Kidney epithelial cell (primary cell): Measurements from ENCODE around the gene IFIT5. TPM values are rescaled to one million over a fixed set of nuclear protein-coding genes. Genes with fewer than 3 reads are reported as not detected.

ENCODE experiments used
- DNase-seq: peaks from one replicate; pipeline ENCODE4 v3.0.0-alpha.2; 2010; ENCODE audit warnings: low read depth
- H3K27me3 ChIP-seq: 2 replicates; pipeline ENCODE4 v1.6.0; 2011; ENCODE audit warnings: low read length; ENCODE audit not compliant: control insufficient read depth, insufficient read depth
- H3K36me3 ChIP-seq: 2 replicates; pipeline ENCODE4 v1.5.1; 2011; ENCODE audit warnings: low read length; ENCODE audit not compliant: control insufficient read depth, insufficient read depth
- H3K4me3 ChIP-seq: 2 replicates; pipeline ENCODE4 v1.5.1; 2011; ENCODE audit warnings: low read depth, mild to moderate bottlenecking, control low read depth, low read length
- CTCF ChIP-seq: IDR thresholded peaks from 2 replicates; pipeline ENCODE4 v1.5.1; 2011; ENCODE audit warnings: mild to moderate bottlenecking, moderate library complexity, low read length, control low read depth, inconsistent platforms; ENCODE audit not compliant: insufficient read depth, poor library complexity, severe bottlenecking
- total RNA-seq: library from RNA; depleted of rRNA; stranded (reverse); fragments of >200 nt; gene quantifications from 2 replicates; pipeline ENCODE4 v1.2.3, GENCODE V29; 2015

The IFIT5 gene
- total RNA-seq, 1 donor from 2014 or later, result 28.8 TPM

- no peak for DNase-seq
- no peaks in the 10 kb centered on the region for H3K36me3 ChIP-seq
- no peak for TF ChIP-seq CTCF
These were observed 42.4 kb upstream of the IFIT5 start for GRCh38 chr10:89371987-89372386.

GRCh38 chr10:89373916-89374711 lies 40.3 kb upstream of the IFIT5 start:
- peak; percentile 79 for DNase-seq
- no peak for TF ChIP-seq CTCF
- no peak overlapping the region for H3K4me3 ChIP-seq

More at GRCh38 chr10:89371987-89372386, 42.4 kb upstream of the IFIT5 start:
- no peak overlapping the region for H3K4me3 ChIP-seq
- no peaks in the 10 kb centered on the region for H3K27me3 ChIP-seq

GRCh38 chr10:89374713-89375141 lies 39.6 kb upstream of the IFIT5 start:
- H3K4me3 ChIP-seq, result no peak overlapping the region
- H3K27me3 ChIP-seq, result no peaks in the 10 kb centered on the region
- H3K36me3 ChIP-seq, result no peaks in the 10 kb centered on the region
- DNase-seq, result no peak
- no peak for TF ChIP-seq CTCF

More at GRCh38 chr10:89373916-89374711, 40.3 kb upstream of the IFIT5 start:
- Histone ChIP-seq H3K36me3 (no peaks in the 10 kb centered on the region), H3K27me3 (no peaks in the 10 kb centered on the region)

- Histone ChIP-seq H3K36me3 (no peaks in the 10 kb centered on the region), H3K4me3 (no peak within 1 kb of the TSS), H3K27me3 (no peaks in the 10 kb centered on the region)
- no peak for TF ChIP-seq CTCF
- no peak for DNase-seq
These were observed 36.4 kb upstream of the IFIT5 start, which contains the start of gene IFIT1B for GRCh38 chr10:89377705-89378637. Gene IFIT1B (plus strand): TSS chr10:89378056. CDS start chr10:89378136, 80 bp downstream.

GRCh38 chr10:89379103-89379502 lies 35.3 kb upstream of the IFIT5 start:
- H3K27me3 ChIP-seq, result no peaks in the 10 kb centered on the region
- H3K4me3 ChIP-seq, result no peak overlapping the region
- H3K36me3 ChIP-seq, result no peaks in the 10 kb centered on the region
- TF ChIP-seq CTCF, result no peak
- DNase-seq, result no peak
